ENCODE results near the gene RGCC. TPM values are rescaled to one million over a fixed set of nuclear protein-coding genes. Genes with fewer than 3 reads are reported as not detected.

RGCC gene
- total and polyA plus RNA-seq, 9 donors, result 1.7 to 62.2 (median 5.2) TPM

GRCh38 chr13:41463838-41464602 is 6.7 kb downstream of the RGCC start:
- Histone ChIP-seq H3K9me3 (no peaks in the 10 kb centered on the region), H3K4me1 (ENCODE audit: insufficient read depth) (no peaks in the 10 kb centered on the region), H3K27ac (no peak overlapping the region), H3K36me3 (no peaks in the 10 kb centered on the region), H3K27me3 (no peaks in the 10 kb centered on the region), H3K4me3 (no peak overlapping the region)
- no peak for DNase-seq
- intact Hi-C loops (cut with DNase I), result no loop called here
- no peak for TF ChIP-seq POLR2A (IDR thresholded peaks at IDR 0.05)
- no peak for TF ChIP-seq EP300 (IDR thresholded peaks at IDR 0.05)
- no peak for TF ChIP-seq CTCF (IDR thresholded peaks at IDR 0.05)
- WGBS, 3 donors, result 89 to 90% (median 89%) methylated on average over 11 of the region's 11 CpGs

GRCh38 chr13:41465241-41465847 is 8.0 kb downstream of the RGCC start:
- DNase-seq, result no peak
- TF ChIP-seq EP300 (IDR thresholded peaks at IDR 0.05), result no peak
- no peak for TF ChIP-seq CTCF (IDR thresholded peaks at IDR 0.05)
- no peak for TF ChIP-seq POLR2A (IDR thresholded peaks at IDR 0.05)
- no peaks in the 10 kb centered on the region for H3K9me3 ChIP-seq
- intact Hi-C loops (cut with DNase I), result no loop called here
- H3K4me3 ChIP-seq, result no peak overlapping the region
- H3K27ac ChIP-seq, result no peak overlapping the region
- WGBS, 3 donors, result 75 to 86% (median 83%) methylated on average over 4 of the region's 4 CpGs
- no peaks in the 10 kb centered on the region for H3K36me3 ChIP-seq
- no peaks in the 10 kb centered on the region for H3K4me1 ChIP-seq (ENCODE audit: insufficient read depth)
- H3K27me3 ChIP-seq, result no peaks in the 10 kb centered on the region

GRCh38 chr13:41465898-41466320 is 8.6 kb downstream of the RGCC start:
- H3K27ac ChIP-seq, result no peak overlapping the region
- intact Hi-C loops (cut with DNase I), result no loop called here

GRCh38 chr13:41467425-41467945 is 10.1 kb downstream of the RGCC start:
- TF ChIP-seq POLR2A (IDR thresholded peaks at IDR 0.05), result no peak
- TF ChIP-seq EP300 (IDR thresholded peaks at IDR 0.05), result no peak
- no peak for TF ChIP-seq CTCF (IDR thresholded peaks at IDR 0.05)
- Histone ChIP-seq H3K27ac (no peak overlapping the region), H3K27me3 (no peaks in the 10 kb centered on the region), H3K4me1 (ENCODE audit: insufficient read depth) (no peaks in the 10 kb centered on the region), H3K36me3 (no peaks in the 10 kb centered on the region), H3K9me3 (no peaks in the 10 kb centered on the region), H3K4me3 (no peak overlapping the region)
- WGBS, 3 donors, result 24 to 36% (median 30%) methylated on average over 2 of the region's 2 CpGs
- no peak for DNase-seq
- intact Hi-C loops (cut with DNase I), result no loop called here

More at GRCh38 chr13:41465898-41466320, 8.6 kb downstream of the RGCC start:
- no peak for DNase-seq
- H3K4me3 ChIP-seq, result no peak overlapping the region
- no peaks in the 10 kb centered on the region for H3K27me3 ChIP-seq
- no peak for TF ChIP-seq EP300 (IDR thresholded peaks at IDR 0.05)
- no peak for TF ChIP-seq CTCF (IDR thresholded peaks at IDR 0.05)
- no peak for TF ChIP-seq POLR2A (IDR thresholded peaks at IDR 0.05)
- WGBS, 3 donors, result 94 to 98% (median 98%) methylated on average over 1 of the region's 1 CpG
- H3K36me3 ChIP-seq, result no peaks in the 10 kb centered on the region
- H3K9me3 ChIP-seq, result no peaks in the 10 kb centered on the region
- H3K4me1 ChIP-seq (ENCODE audit: insufficient read depth), result no peaks in the 10 kb centered on the region
